HEK293 (cell line): ENCODE results near the gene SMIM10.

ENCODE experiments used
- CTCF ChIA-PET: fragments of 350-600 bp; formaldehyde crosslinking; extraction: SDS; loops from one replicate; lab custom pipeline; 2021; ENCODE audit warnings: antibody characterized with exemption; lab: Yijun Ruan, JAX
- POLR2A ChIA-PET: fragments of 300-600 bp; formaldehyde crosslinking; extraction: SDS; loops from one replicate; lab custom pipeline; 2020; ENCODE audit warnings: antibody characterized with exemption, inconsistent platforms; lab: Yijun Ruan, JAX
- H3K27ac ChIP-seq: fragments of 200-500 bp; sonication (Bioruptor generic); 2 replicates; pipeline ENCODE4 v1.5.1; 2014; ENCODE audit warnings: low read depth, low read length, control low read depth, inconsistent platforms; ENCODE audit errors: extremely low read depth
- H3K36me3 ChIP-seq, 2 experiments: fragments of 200-500 bp in 1 of 2; sonication (Bioruptor generic) in 1 of 2; 1 replicate in 1 of 2; 2 replicates in 1 of 2; pipeline ENCODE4 v1.5.1; 2014 to 2017; ENCODE audit warnings: inconsistent platforms in 2 of 2, low read length in 2 of 2; ENCODE audit not compliant: control insufficient read depth in 2 of 2, insufficient read depth in 1 of 2
- H3K4me1 ChIP-seq: fragments of 200-500 bp; sonication (Bioruptor generic); 2 replicates; pipeline ENCODE4 v1.5.1; 2014; ENCODE audit warnings: mild to moderate bottlenecking, low read length, inconsistent platforms; ENCODE audit not compliant: control insufficient read depth, insufficient read depth
- H3K4me3 ChIP-seq: 2 replicates; pipeline ENCODE4 v1.5.1; 2011; ENCODE audit warnings: low read depth, mild to moderate bottlenecking, control low read depth, low read length, moderate library complexity
- H3K9me3 ChIP-seq: fragments of 200-500 bp; sonication (Bioruptor generic); 2 replicates; pipeline ENCODE4 v1.5.1; 2014; ENCODE audit warnings: low read depth, low read length, inconsistent platforms; ENCODE audit not compliant: control insufficient read depth, insufficient read depth
- GFI1B ChIP-seq: fragments of 450-650 bp; formaldehyde crosslinking; IDR thresholded peaks from 2 replicates; pipeline ENCODE4 v1.5.1; 2016; ENCODE audit warnings: missing biosample characterization, missing genetic modification characterization
- GLI2 ChIP-seq: fragments of 450-650 bp; formaldehyde crosslinking; IDR thresholded peaks from 2 replicates; pipeline ENCODE4; 2017; ENCODE audit warnings: missing biosample characterization, missing genetic modification characterization, low read depth, borderline replicate concordance
- GLIS1 ChIP-seq: fragments of 450-650 bp; formaldehyde crosslinking; IDR thresholded peaks from 2 replicates; pipeline ENCODE4 v1.5.1; 2016; ENCODE audit warnings: missing biosample characterization, missing genetic modification characterization
- KLF17 ChIP-seq: fragments of 450-650 bp; formaldehyde crosslinking; IDR thresholded peaks from 2 replicates; pipeline ENCODE4 v1.5.1; 2016; ENCODE audit warnings: missing biosample characterization, missing genetic modification characterization
- SCRT1 ChIP-seq: fragments of 450-650 bp; formaldehyde crosslinking; IDR thresholded peaks from 2 replicates; pipeline ENCODE4 v1.5.1; 2016; ENCODE audit warnings: missing biosample characterization, missing genetic modification characterization, borderline replicate concordance
- SCRT2 ChIP-seq: fragments of 450-650 bp; formaldehyde crosslinking; IDR thresholded peaks from 2 replicates; pipeline ENCODE4 v1.5.1; 2016; ENCODE audit warnings: missing biosample characterization, missing genetic modification characterization
- WT1 ChIP-seq: fragments of 450-650 bp; formaldehyde crosslinking; IDR thresholded peaks from 2 replicates; pipeline ENCODE4 v1.5.1; 2016; ENCODE audit warnings: missing biosample characterization, missing genetic modification characterization
- ZBTB17 ChIP-seq: fragments of 450-650 bp; formaldehyde crosslinking; IDR thresholded peaks from 2 replicates; pipeline ENCODE4 v1.5.1; 2016; ENCODE audit warnings: missing biosample characterization, missing genetic modification characterization
- ZBTB21 ChIP-seq: fragments of 450-650 bp; formaldehyde crosslinking; IDR thresholded peaks from 2 replicates; pipeline ENCODE4 v1.5.1; 2017; ENCODE audit warnings: missing biosample characterization, missing genetic modification characterization
- ZNF146 ChIP-seq: fragments of 450-650 bp; formaldehyde crosslinking; IDR thresholded peaks from 2 replicates; pipeline ENCODE4 v1.5.1; 2016; ENCODE audit warnings: missing biosample characterization, missing genetic modification characterization
- ZNF280D ChIP-seq: fragments of 450-650 bp; formaldehyde crosslinking; IDR thresholded peaks from 2 replicates; pipeline ENCODE4 v1.5.1; 2016; ENCODE audit warnings: missing biosample characterization, missing genetic modification characterization
- ZNF426 ChIP-seq: fragments of 450-650 bp; formaldehyde crosslinking; IDR thresholded peaks from 2 replicates; pipeline ENCODE4 v1.5.1; 2017; ENCODE audit warnings: missing biosample characterization, missing genetic modification characterization, mild to moderate bottlenecking, inconsistent platforms, moderate library complexity
- ZNF544 ChIP-seq: fragments of 450-650 bp; formaldehyde crosslinking; IDR thresholded peaks from 2 replicates; pipeline ENCODE4 v1.5.0; 2017; ENCODE audit warnings: missing biosample characterization, missing genetic modification characterization
- ZNF555 ChIP-seq: fragments of 450-650 bp; formaldehyde crosslinking; conservative IDR thresholded peaks from 2 replicates; pipeline ENCODE4 v1.5.1; 2017; ENCODE audit warnings: missing biosample characterization, mild to moderate bottlenecking, missing genetic modification characterization, inconsistent platforms
- ZNF623 ChIP-seq: fragments of 450-650 bp; formaldehyde crosslinking; IDR thresholded peaks from 2 replicates; pipeline ENCODE4 v1.5.1; 2016; ENCODE audit warnings: missing biosample characterization, missing genetic modification characterization
- ZNF626 ChIP-seq: fragments of 450-650 bp; sonication (Bioruptor Pico); formaldehyde crosslinking; IDR thresholded peaks from 2 replicates; pipeline ENCODE4 v1.5.1; 2018; ENCODE audit warnings: missing biosample characterization, missing genetic modification characterization, inconsistent platforms
- ZNF664 ChIP-seq: fragments of 450-650 bp; formaldehyde crosslinking; IDR thresholded peaks from 2 replicates; pipeline ENCODE4 v1.5.1; 2016; ENCODE audit warnings: missing biosample characterization, missing genetic modification characterization
- ZNF707 ChIP-seq: fragments of 450-650 bp; formaldehyde crosslinking; IDR thresholded peaks from 2 replicates; pipeline ENCODE4 v1.5.1; 2016; ENCODE audit warnings: missing biosample characterization, missing genetic modification characterization
- ZNF777 ChIP-seq: fragments of 450-650 bp; formaldehyde crosslinking; IDR thresholded peaks from 2 replicates; pipeline ENCODE4 v1.5.1; 2017; ENCODE audit warnings: missing biosample characterization, missing genetic modification characterization, borderline replicate concordance
- ZSCAN18 ChIP-seq: fragments of 450-650 bp; formaldehyde crosslinking; IDR thresholded peaks from 2 replicates; pipeline ENCODE4 v1.5.1; 2016; ENCODE audit warnings: missing biosample characterization, missing genetic modification characterization
- ZSCAN30 ChIP-seq: fragments of 450-650 bp; IDR thresholded peaks from 2 replicates; pipeline ENCODE4 v1.5.1; 2018; ENCODE audit warnings: missing biosample characterization, mild to moderate bottlenecking, missing genetic modification characterization, moderate library complexity
- TF ChIP-seq, protein P1 (sequence below): fragments of 450-650 bp; formaldehyde crosslinking; IDR thresholded peaks from 2 replicates; pipeline ENCODE4 v1.5.1; 2017; ENCODE audit warnings: missing biosample characterization, missing genetic modification characterization
- TF ChIP-seq, protein P2 (sequence below): fragments of 450-650 bp; formaldehyde crosslinking; IDR thresholded peaks from 2 replicates; pipeline ENCODE4 v1.5.1; 2016; ENCODE audit warnings: missing biosample characterization, missing genetic modification characterization
- TF ChIP-seq, protein P3 (sequence below): IDR thresholded peaks from 2 replicates; pipeline ENCODE4 v1.6.1; 2011; ENCODE audit warnings: mild to moderate bottlenecking, low read depth, low read length, borderline replicate concordance
- TF ChIP-seq, protein P4 (sequence below): fragments of 450-650 bp; IDR thresholded peaks from 2 replicates; pipeline ENCODE4 v1.5.1; 2018; ENCODE audit warnings: missing biosample characterization, missing genetic modification characterization

Gene SMIM10

GRCh38 chrX:134981910-134982309 lies 8.9 kb upstream of the SMIM10 start:
- H3K36me3 ChIP-seq = no peaks in the 10 kb centered on the region
- CTCF ChIA-PET = interaction anchor here (0.7 to 1.5 kb wide), 4 partner anchors 18 to 199 kb away, joined by 3 to 4 read pairs (median 3); no protein-coding TSS in a partner anchor
- H3K4me1 ChIP-seq = no peaks in the 10 kb centered on the region
- TF ChIP-seq, protein P1, sequence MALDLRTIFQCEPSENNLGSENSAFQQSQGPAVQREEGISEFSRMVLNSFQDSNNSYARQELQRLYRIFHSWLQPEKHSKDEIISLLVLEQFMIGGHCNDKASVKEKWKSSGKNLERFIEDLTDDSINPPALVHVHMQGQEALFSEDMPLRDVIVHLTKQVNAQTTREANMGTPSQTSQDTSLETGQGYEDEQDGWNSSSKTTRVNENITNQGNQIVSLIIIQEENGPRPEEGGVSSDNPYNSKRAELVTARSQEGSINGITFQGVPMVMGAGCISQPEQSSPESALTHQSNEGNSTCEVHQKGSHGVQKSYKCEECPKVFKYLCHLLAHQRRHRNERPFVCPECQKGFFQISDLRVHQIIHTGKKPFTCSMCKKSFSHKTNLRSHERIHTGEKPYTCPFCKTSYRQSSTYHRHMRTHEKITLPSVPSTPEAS (tag by site-specific recombination) = 0 out of 2 replicates have a peak, but pooled peaks have one; percentile 34
- TF ChIP-seq GLI2 (tag by site-specific recombination) (no peak), ZBTB17 (tag by site-specific recombination) (no peak), ZSCAN30 (tag by site-specific recombination) (no peak), ZNF426 (tag by site-specific recombination) (no peak), ZNF146 (no peak), ZBTB21 (no peak)
- no peaks in the 10 kb centered on the region for H3K9me3 ChIP-seq
- no peak overlapping the region for H3K4me3 ChIP-seq
- POLR2A ChIA-PET = no interaction called here
- H3K27ac ChIP-seq = no peak overlapping the region

DNA sequence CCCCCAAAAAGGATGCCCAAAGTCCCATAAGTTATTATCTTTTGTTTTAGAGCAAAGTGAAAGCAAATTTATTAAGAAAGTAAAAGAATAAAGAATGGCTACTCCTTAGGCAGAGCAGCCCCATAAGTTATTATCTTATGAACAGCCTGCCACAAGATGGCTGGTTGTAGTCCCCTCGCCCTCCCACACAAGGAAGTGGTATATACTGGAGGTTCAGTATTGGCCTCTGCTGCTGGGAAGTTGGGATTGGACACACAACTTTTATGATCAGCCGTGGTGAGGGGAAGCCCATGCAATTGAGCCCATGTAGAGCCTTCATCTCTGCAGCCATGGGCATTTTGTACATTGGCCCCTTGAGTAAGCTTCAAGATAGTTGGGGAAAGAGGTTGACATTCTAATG lies 8.0 kb upstream of the SMIM10 start:
- no peak for TF ChIP-seq ZNF623 (tag by site-specific recombination)
- no peak for TF ChIP-seq ZNF707
- no peak for TF ChIP-seq ZNF555 (tag by site-specific recombination)
- TF ChIP-seq GLIS1 (tag by site-specific recombination) = no peak
- no peak for TF ChIP-seq KLF17 (tag by site-specific recombination)
- no peak for TF ChIP-seq ZNF777 (tag by site-specific recombination)
- TF ChIP-seq SCRT1 (tag by site-specific recombination) = no peak
- no peak for TF ChIP-seq WT1 (tag by site-specific recombination)
- no peak for TF ChIP-seq ZNF280D (tag by site-specific recombination)
- TF ChIP-seq, protein P2, sequence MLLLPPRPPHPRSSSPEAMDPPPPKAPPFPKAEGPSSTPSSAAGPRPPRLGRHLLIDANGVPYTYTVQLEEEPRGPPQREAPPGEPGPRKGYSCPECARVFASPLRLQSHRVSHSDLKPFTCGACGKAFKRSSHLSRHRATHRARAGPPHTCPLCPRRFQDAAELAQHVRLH (tag by site-specific recombination) = no peak
- TF ChIP-seq ZSCAN18 (tag by site-specific recombination) = no peak
- no peak for TF ChIP-seq ZNF626 (tag by site-specific recombination)
- TF ChIP-seq, protein P3, sequence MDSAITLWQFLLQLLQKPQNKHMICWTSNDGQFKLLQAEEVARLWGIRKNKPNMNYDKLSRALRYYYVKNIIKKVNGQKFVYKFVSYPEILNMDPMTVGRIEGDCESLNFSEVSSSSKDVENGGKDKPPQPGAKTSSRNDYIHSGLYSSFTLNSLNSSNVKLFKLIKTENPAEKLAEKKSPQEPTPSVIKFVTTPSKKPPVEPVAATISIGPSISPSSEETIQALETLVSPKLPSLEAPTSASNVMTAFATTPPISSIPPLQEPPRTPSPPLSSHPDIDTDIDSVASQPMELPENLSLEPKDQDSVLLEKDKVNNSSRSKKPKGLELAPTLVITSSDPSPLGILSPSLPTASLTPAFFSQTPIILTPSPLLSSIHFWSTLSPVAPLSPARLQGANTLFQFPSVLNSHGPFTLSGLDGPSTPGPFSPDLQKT = no peak
- no peak for TF ChIP-seq SCRT2 (tag by site-specific recombination)
- no peak for TF ChIP-seq ZNF544
- no peak for TF ChIP-seq GFI1B (tag by site-specific recombination)
- TF ChIP-seq ZNF664 (tag by site-specific recombination) = no peak
- TF ChIP-seq, protein P4, sequence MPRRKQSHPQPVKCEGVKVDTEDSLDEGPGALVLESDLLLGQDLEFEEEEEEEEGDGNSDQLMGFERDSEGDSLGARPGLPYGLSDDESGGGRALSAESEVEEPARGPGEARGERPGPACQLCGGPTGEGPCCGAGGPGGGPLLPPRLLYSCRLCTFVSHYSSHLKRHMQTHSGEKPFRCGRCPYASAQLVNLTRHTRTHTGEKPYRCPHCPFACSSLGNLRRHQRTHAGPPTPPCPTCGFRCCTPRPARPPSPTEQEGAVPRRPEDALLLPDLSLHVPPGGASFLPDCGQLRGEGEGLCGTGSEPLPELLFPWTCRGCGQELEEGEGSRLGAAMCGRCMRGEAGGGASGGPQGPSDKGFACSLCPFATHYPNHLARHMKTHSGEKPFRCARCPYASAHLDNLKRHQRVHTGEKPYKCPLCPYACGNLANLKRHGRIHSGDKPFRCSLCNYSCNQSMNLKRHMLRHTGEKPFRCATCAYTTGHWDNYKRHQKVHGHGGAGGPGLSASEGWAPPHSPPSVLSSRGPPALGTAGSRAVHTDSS (tag by site-specific recombination) = no peak
- TF ChIP-seq, all 188 proteins: peak for 0
- no peaks in the 10 kb centered on the region for H3K4me1 ChIP-seq
- H3K9me3 ChIP-seq = no peaks in the 10 kb centered on the region
- no peak overlapping the region for H3K27ac ChIP-seq
- ChIA-PET CTCF (interaction anchor here (1.5 kb wide), 1 partner anchor 200 kb away, joined by 3 read pairs; no protein-coding TSS in a partner anchor), POLR2A (no interaction called here)
- H3K36me3 ChIP-seq = no peaks in the 10 kb centered on the region
- no peak overlapping the region for H3K4me3 ChIP-seq
